GM12878 (cell line): ENCODE results near the gene KHDRBS1.

Experiments used
- NR2F1 ChIP-seq: fragments of 450-650 bp; conservative IDR thresholded peaks from 2 replicates; pipeline ENCODE4 v1.6.1; 2017; ENCODE audit warnings: mild to moderate bottlenecking
- SREBF2 ChIP-seq: IDR thresholded peaks from 2 replicates; pipeline ENCODE4 v1.6.1; 2012; ENCODE audit warnings: mild to moderate bottlenecking, low read length
- TAF1 ChIP-seq: IDR thresholded peaks from 2 replicates; pipeline ENCODE4 v1.6.1; 2011; ENCODE audit warnings: mild to moderate bottlenecking, low read depth, low read length, borderline replicate concordance
- TF ChIP-seq, protein P1 (sequence below), 3 experiments: IDR thresholded peaks in 2 of 3; conservative IDR thresholded peaks in 1 of 3; 2 replicates each; pipeline ENCODE4 v1.5.1; 2011; ENCODE audit warnings: low read depth in 3 of 3, low read length in 3 of 3, mild to moderate bottlenecking in 3 of 3, control low read depth in 2 of 3, moderate library complexity in 2 of 3, inconsistent platforms in 1 of 3, mixed read lengths in 1 of 3; ENCODE audit not compliant: control insufficient read depth in 2 of 3, insufficient read depth in 1 of 3; ENCODE audit errors: extremely low read depth in 1 of 3

DNA sequence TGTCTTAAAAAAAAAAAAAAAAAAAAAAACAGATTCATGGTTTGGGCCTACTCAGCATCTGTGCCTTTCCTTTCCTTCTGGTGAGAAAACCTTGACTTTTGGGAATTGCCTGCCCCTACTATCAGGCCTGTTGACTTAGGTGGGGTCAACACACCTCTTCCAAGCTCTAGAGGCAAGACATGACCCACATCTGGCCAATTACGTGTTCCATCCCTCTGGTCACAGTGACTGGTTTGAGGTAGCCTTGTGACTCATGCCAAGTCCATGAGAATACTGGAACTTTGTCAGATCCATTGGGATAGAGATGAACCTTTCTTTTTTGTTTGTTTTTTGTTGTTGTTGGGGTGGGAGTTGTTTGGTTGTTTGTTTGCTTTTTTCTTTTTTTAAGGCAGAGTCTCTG is 37.3 kb upstream of the KHDRBS1 start:
- TF ChIP-seq, protein P1, sequence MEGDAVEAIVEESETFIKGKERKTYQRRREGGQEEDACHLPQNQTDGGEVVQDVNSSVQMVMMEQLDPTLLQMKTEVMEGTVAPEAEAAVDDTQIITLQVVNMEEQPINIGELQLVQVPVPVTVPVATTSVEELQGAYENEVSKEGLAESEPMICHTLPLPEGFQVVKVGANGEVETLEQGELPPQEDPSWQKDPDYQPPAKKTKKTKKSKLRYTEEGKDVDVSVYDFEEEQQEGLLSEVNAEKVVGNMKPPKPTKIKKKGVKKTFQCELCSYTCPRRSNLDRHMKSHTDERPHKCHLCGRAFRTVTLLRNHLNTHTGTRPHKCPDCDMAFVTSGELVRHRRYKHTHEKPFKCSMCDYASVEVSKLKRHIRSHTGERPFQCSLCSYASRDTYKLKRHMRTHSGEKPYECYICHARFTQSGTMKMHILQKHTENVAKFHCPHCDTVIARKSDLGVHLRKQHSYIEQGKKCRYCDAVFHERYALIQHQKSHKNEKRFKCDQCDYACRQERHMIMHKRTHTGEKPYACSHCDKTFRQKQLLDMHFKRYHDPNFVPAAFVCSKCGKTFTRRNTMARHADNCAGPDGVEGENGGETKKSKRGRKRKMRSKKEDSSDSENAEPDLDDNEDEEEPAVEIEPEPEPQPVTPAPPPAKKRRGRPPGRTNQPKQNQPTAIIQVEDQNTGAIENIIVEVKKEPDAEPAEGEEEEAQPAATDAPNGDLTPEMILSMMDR (IDR thresholded peaks at IDR 0.05 in 2 of 3, conservative IDR thresholded peaks at IDR 0.05 in 1 of 3; ENCODE audit: control insufficient read depth in 2 of 3, extremely low read depth in 1 of 3, insufficient read depth in 1 of 3, low read depth in 3 of 3, low read length in 3 of 3) = no peak
- TF ChIP-seq NR2F1 (no peak), SREBF2 (no peak), TAF1 (no peak)
